ENCODE data around the gene SHISA6. TPM values are rescaled to one million over a fixed set of nuclear protein-coding genes. Genes with fewer than 3 reads are reported as not detected.
"Not testable (repeated sequence)": the region's sequence is repeated elsewhere in the genome, so short reads cannot be mapped to it uniquely, and the experiment has no call there.

The SHISA6 gene
- total RNA-seq, 2 donors from 2014 or later: not detected

GRCh38 chr17:11316451-11316850, 75.4 kb downstream of the SHISA6 start:
- not testable (repeated sequence) for ATAC-seq

DNA sequence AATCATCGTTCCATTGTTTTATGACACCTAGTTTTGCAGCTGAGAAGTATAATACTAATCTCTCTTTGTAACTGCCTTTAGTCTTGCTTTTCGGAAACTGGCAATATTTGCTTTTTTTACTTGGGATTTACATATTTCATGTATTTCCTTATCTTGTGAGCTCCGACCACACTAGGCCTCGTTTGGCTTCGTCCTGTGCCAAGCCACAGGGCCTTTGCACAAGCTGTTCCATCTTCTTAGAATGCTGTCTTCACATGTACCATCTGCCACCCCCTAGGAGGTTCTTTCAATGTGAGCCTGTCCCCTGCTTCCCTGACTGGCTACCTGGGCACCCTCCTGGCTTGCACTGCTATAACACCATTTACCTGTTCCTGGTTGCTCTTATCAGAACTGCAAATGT, 77.2 kb downstream of the SHISA6 start:
- no peak for DNase-seq (ENCODE audit: low spot score in 2 of 2)
- Mint-ChIP-seq H3K9me3 (no peaks in the 10 kb centered on the region), H3K36me3 (no peaks in the 10 kb centered on the region), H3K27ac (no peak overlapping the region)
- ATAC-seq: no peak

More at GRCh38 chr17:11316451-11316850, 75.4 kb downstream of the SHISA6 start:
- H3K9me3 Mint-ChIP-seq; H3K36me3 Mint-ChIP-seq; H3K27ac Mint-ChIP-seq; DNase-seq (ENCODE audit: low spot score in 2 of 2): not testable (repeated sequence)

DNA sequence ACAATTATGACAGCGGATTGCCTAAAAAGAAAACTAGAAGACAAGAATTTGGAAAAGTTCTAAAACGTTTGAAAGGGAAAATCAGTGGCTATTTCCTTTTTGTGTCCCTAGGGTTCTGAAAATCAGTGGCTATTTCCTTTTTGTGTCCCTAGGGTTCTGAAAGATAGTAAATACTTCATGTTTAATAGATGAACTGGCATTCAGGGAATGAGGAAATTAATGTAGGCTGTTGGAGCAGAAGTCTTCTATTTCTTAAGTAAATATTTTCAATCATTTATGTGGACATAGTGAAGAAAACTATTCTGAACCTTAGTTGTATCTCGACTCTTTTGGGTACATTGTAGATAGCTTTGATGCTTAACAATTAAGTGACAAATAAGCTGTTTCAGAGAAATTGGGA, 78.9 kb downstream of the SHISA6 start:
- DNase-seq (ENCODE audit: low spot score in 2 of 2): no peak
- Mint-ChIP-seq H3K27ac (no peak overlapping the region), H3K9me3 (peaks cover 5 to 7% of the 10 kb centered on the region in 2 donors), H3K36me3 (peaks cover 0 to 4% of the 10 kb centered on the region in 2 donors)
- no peak for ATAC-seq

DNA sequence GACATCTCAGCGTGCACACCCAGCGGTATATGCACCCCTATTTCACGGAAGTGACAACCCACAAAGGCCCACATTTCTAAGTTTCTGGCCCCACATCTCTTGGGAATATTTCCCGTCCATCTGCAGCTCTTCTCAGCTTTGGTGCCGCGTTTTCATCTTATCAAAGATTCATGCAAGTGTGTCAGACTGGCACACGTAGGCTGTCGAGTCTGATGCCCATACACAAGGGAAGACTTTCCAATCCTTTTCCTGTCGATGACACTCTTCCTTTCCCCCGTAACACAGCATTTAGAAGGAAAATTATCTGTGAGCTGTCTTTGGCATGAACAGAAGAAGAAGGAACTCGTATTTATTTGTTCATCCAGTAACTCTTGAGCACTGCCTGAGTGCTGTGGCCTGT, 83.0 kb downstream of the SHISA6 start:
- no peak for DNase-seq (ENCODE audit: low spot score in 2 of 2)
- Mint-ChIP-seq H3K9me3 (peaks cover 5 to 10% of the 10 kb centered on the region in 2 donors), H3K27ac (no peak overlapping the region), H3K36me3 (peaks cover 0 to 4% of the 10 kb centered on the region in 2 donors)
- no peak for ATAC-seq

DNA sequence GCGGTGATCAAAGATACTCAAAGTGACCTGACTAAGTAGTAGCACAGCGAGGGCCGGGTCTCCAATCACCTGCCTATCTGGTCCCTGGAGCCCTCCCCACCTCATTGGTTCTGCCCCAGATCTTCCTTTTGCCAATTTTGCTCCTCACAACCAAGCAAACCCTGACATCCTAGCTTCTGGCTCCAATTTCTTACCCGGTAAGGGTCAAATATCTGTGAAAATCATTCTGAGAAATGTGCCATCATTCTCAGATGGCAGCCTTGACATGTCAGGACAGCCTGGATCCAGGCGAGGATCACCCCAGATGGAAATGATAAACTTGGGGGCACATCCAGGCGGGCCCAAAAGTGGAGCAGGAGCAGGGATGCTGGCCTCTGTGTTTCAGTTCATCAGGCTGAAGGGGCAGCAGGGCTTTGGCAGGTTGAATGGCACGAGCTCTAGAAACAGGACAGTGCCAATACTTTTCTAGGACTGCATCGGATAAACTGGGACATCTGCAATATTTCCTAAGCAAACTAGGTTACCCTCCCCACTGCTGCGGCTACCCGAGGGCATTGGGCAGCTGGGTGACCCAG, 83.9 kb downstream of the SHISA6 start:
- no peak for ATAC-seq

DNA sequence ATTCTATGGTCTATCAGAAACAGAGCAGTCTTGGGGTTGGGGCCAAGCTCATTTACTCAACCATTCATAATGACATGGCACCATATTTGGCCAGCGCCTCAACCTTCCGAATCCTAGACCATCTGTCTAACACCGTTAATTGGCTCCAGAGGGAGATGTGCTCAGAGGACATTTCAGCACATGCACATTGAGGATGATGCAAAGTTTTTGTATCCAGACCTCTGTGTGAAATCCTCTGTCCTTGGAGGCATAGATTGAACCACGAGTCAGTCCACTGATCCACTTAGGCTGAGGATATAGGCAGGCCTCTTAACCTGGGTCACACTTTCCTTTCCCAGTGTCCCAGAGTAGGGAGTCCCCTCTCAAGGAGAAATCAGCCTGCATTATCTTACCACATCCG, 85.5 kb downstream of the SHISA6 start:
- H3K9me3 Mint-ChIP-seq: peaks cover 5 to 10% of the 10 kb centered on the region in 2 donors
- ATAC-seq (no peak), DNase-seq (ENCODE audit: low spot score in 2 of 2) (no peak)
- H3K36me3 Mint-ChIP-seq: peaks cover 0 to 4% of the 10 kb centered on the region in 2 donors
- H3K27ac Mint-ChIP-seq: no peak overlapping the region

More for the DNA sequence above, 83.9 kb downstream of the SHISA6 start:
- no peak for DNase-seq (ENCODE audit: low spot score in 2 of 2)
- H3K36me3 Mint-ChIP-seq: peaks cover 0 to 4% of the 10 kb centered on the region in 2 donors
- H3K9me3 Mint-ChIP-seq: peaks cover 5 to 10% of the 10 kb centered on the region in 2 donors
- H3K27ac Mint-ChIP-seq: no peak overlapping the region

- H3K36me3 Mint-ChIP-seq: peaks cover 0 to 4% of the 10 kb centered on the region in 2 donors
- no peak for DNase-seq (ENCODE audit: low spot score in 2 of 2)
- H3K27ac Mint-ChIP-seq: no peak overlapping the region
- ATAC-seq: no peak
- H3K9me3 Mint-ChIP-seq: peaks cover 5 to 9% of the 10 kb centered on the region in 2 donors
These were observed 87.8 kb downstream of the SHISA6 start for GRCh38 chr17:11328770-11329169.

GRCh38 chr17:11330006-11330405, 89.0 kb downstream of the SHISA6 start:
- no peak overlapping the region for H3K27ac Mint-ChIP-seq

GRCh38 chr17:11330826-11331225, 89.8 kb downstream of the SHISA6 start:
- no peak for DNase-seq (ENCODE audit: low spot score in 2 of 2)
- H3K9me3 Mint-ChIP-seq: peaks cover 0 to 3% of the 10 kb centered on the region in 2 donors

More at GRCh38 chr17:11330006-11330405, 89.0 kb downstream of the SHISA6 start:
- peaks cover 0 to 3% of the 10 kb centered on the region in 2 donors for H3K9me3 Mint-ChIP-seq
- DNase-seq (ENCODE audit: low spot score in 2 of 2) (no peak), ATAC-seq (no peak)
- H3K36me3 Mint-ChIP-seq: no peaks in the 10 kb centered on the region

GRCh38 chr17:11331547-11332513, 90.8 kb downstream of the SHISA6 start:
- no peak overlapping the region for H3K27ac Mint-ChIP-seq
- no peak for ATAC-seq
- H3K9me3 Mint-ChIP-seq: peaks cover 0 to 3% of the 10 kb centered on the region in 2 donors
- no peaks in the 10 kb centered on the region for H3K36me3 Mint-ChIP-seq
- DNase-seq (ENCODE audit: low spot score in 2 of 2): no peak

More at GRCh38 chr17:11330826-11331225, 89.8 kb downstream of the SHISA6 start:
- Mint-ChIP-seq H3K27ac (no peak overlapping the region), H3K36me3 (no peaks in the 10 kb centered on the region)
- no peak for ATAC-seq

GRCh38 chr17:11332706-11333105, 91.7 kb downstream of the SHISA6 start:
- Mint-ChIP-seq H3K9me3 (peaks cover 0 to 3% of the 10 kb centered on the region in 2 donors), H3K27ac (no peak overlapping the region), H3K36me3 (no peaks in the 10 kb centered on the region)
- no peak for DNase-seq (ENCODE audit: low spot score in 2 of 2)
- ATAC-seq: no peak

- no peaks in the 10 kb centered on the region for H3K9me3 Mint-ChIP-seq
- ATAC-seq: no peak
- no peak for DNase-seq (ENCODE audit: low spot score in 2 of 2)
- H3K27ac Mint-ChIP-seq: no peak overlapping the region
- no peaks in the 10 kb centered on the region for H3K36me3 Mint-ChIP-seq
These were observed 93.5 kb downstream of the SHISA6 start for GRCh38 chr17:11334493-11334892.

DNA sequence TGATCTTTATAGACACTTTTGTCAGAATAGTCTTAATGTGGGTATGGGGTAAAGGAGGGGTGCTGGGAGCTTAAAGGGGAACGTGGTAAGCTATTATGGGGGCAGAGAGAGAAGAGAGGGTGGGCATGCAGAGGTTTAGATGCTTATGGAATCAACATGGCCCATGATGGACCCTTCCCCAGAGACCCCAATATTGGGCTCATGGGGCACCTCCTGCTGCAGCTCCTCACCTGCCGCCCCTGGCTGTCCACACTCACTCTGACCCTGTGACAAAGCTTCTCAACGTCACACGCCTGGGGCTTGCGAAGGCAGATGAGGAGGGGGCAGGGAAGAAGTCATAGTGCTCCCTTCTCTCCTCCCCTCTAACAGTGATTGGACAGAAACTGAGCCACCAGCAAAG, 95.3 kb downstream of the SHISA6 start:
- no peaks in the 10 kb centered on the region for H3K36me3 Mint-ChIP-seq
- no peak for ATAC-seq
- no peak for DNase-seq (ENCODE audit: low spot score in 2 of 2)
- H3K27ac Mint-ChIP-seq: no peak overlapping the region
- no peaks in the 10 kb centered on the region for H3K9me3 Mint-ChIP-seq

DNA sequence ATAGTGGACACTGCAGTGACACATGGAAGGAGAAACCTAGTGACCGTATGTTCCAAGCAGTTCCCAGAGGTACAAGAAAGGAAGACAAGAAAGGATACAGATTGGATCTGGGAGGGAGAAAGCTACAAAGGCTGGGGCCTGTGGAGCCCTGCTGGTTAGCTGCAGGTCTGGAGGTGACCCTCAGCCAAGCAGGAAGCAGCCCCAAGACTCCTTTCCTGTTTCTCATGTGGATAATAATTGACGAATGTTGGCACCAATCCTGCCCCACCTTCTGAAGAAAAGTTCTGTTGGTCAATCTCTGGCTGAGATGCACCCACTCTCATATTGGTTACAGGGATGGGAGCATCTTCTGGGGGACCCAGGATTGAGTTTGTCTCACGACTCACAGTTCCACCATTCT, 99.8 kb downstream of the SHISA6 start:
- no peaks in the 10 kb centered on the region for H3K36me3 Mint-ChIP-seq
- DNase-seq (ENCODE audit: low spot score in 2 of 2) (no peak), ATAC-seq (no peak)
- H3K27ac Mint-ChIP-seq: no peak overlapping the region
- no peaks in the 10 kb centered on the region for H3K9me3 Mint-ChIP-seq

DNA sequence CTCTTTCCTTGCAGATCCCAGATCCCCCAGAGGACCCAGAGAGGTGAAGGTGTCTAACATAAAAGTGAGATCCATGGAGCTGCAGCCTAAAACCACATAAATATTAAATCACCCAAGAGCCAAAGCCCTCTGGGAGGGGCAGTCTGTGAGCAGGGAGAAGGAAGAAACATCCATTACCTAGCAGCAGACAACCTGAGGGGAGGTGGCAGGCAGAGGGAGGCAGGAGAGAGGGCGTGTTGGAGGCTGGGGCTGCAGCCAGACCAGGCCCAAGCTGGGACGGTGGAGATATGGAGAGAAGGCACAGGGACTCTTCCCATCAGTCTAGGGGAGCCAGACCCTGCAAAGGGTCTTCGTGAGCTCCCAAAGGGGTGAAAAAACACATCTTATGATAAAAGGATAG, 101.1 kb downstream of the SHISA6 start:
- no peaks in the 10 kb centered on the region for H3K9me3 Mint-ChIP-seq
- DNase-seq (ENCODE audit: low spot score in 2 of 2) (no peak), ATAC-seq (no peak)
- H3K27ac Mint-ChIP-seq: no peak overlapping the region
- H3K36me3 Mint-ChIP-seq: no peaks in the 10 kb centered on the region

- ATAC-seq: no peak
- DNase-seq (ENCODE audit: low spot score in 2 of 2): no peak
- Mint-ChIP-seq H3K36me3 (peaks cover 0 to 5% of the 10 kb centered on the region in 2 donors), H3K9me3 (peaks cover 13 to 20% of the 10 kb centered on the region in 2 donors), H3K27ac (no peak overlapping the region)
These were observed 108.1 kb downstream of the SHISA6 start for GRCh38 chr17:11349106-11349505.

DNA sequence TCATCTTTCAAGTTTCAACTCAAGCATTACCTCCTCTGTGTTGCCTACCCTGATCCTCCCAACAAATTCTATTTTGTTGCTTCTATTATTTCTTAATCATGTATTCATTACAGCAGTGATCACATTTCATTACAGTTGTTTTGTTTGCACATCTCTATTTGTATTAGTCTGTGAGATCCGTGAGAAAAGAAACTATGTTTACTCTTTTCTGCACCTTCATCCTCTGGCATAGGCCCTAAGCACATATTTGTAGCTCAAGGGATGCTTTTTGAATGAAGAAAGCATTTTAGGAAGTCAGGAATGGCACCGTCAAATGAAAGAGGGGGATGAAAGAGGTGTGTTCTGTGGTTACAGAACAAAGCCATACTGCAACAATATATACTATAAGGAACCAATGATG, 110.5 kb downstream of the SHISA6 start:
- ATAC-seq: no peak
- Mint-ChIP-seq H3K9me3 (peaks cover 17 to 20% of the 10 kb centered on the region in 2 donors), H3K36me3 (peaks cover 0 to 5% of the 10 kb centered on the region in 2 donors), H3K27ac (no peak overlapping the region)
- DNase-seq (ENCODE audit: low spot score in 2 of 2): no peak
